Tibial artery (tissue), 4 donors: ENCODE results near the gene TTLL9.

Experiments
- DNase-seq, 2 donors: peaks; one replicate each; pipeline ENCODE4 v3.0.0-alpha.2; 2019
- H3K27ac ChIP-seq, 2 donors: fragments of 200-600 bp; sonication (generic) in 1 of 2; 1 replicate in 1 of 2; 2 replicates in 1 of 2; pipeline ENCODE4 v1.5.1; 2018 to 2019; ENCODE audit warnings: mild to moderate bottlenecking in 1 of 2
- H3K27me3 ChIP-seq, 2 donors: fragments of 200-600 bp; sonication (generic) in 1 of 2; one replicate each; pipeline versions ENCODE4 v1.5.1 to v1.6.0; 2016 to 2019
- H3K36me3 ChIP-seq, 3 donors: fragments of 200-600 bp; sonication (generic) in 2 of 3; one replicate each; pipeline ENCODE4 v1.5.1; 2016 to 2019; ENCODE audit warnings: mild to moderate bottlenecking in 2 of 3
- H3K4me1 ChIP-seq, 4 donors: fragments of 200-600 bp; sonication (generic) in 2 of 4; 1 replicate in 3 of 4; 2 replicates in 1 of 4; pipeline ENCODE4 v1.5.1; 2016 to 2019
- H3K4me3 ChIP-seq, 2 donors: fragments of 200-600 bp; sonication (generic) in 1 of 2; 1 replicate in 1 of 2; 2 replicates in 1 of 2; pipeline ENCODE4 v1.5.1; 2018 to 2019; ENCODE audit warnings: mild to moderate bottlenecking in 2 of 2
- H3K9me3 ChIP-seq, 3 donors: fragments of 200-600 bp; sonication (generic) in 1 of 3; one replicate each; pipeline ENCODE4 v1.5.1; 2016 to 2019
- intact Hi-C: fragments of 100-400 bp; cut with DNase I; formaldehyde crosslinking; loops from one replicate; pipeline ENCODE4 v1.15.0; 2023; ENCODE audit warnings: low total_unique reads
- TF ChIP-seq, protein P1 (sequence below), 2 experiments: fragments of 200-600 bp in 1 of 2; fragments of 450-650 bp in 1 of 2; IDR thresholded peaks; one replicate each; pipeline ENCODE4 v1.5.1; 2017 to 2019; ENCODE audit warnings: antibody characterized with exemption in 2 of 2, mild to moderate bottlenecking in 1 of 2, moderate library complexity in 1 of 2

TTLL9 gene

DNA sequence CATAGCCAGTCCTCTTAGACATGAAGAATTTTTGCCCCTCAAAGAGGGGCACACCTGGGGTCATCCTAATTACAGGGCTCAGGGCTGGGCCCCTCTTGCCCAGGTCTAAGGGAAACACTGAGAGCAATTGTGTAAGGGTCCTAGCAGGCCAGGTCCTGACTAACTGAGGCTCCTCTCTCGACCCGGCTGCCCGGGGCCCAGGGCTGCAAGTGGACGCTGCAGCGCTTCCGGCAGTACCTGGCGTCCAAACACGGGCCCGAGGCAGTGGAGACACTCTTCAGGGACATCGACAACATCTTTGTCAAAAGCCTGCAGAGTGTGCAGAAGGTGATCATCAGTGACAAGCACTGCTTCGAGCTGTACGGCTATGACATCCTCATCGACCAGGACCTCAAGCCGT lies 64.1 kb downstream of the TTLL9 start:
- Histone ChIP-seq H3K27ac (no peak overlapping the region), H3K4me1 (no peaks in the 10 kb centered on the region), H3K4me3 (no peak overlapping the region), H3K36me3 (no peaks in the 10 kb centered on the region), H3K27me3 (peaks cover 0 to 3% of the 10 kb centered on the region in 2 donors), H3K9me3 (no peaks in the 10 kb centered on the region)
- no peak for DNase-seq
- intact Hi-C loops = no loop called here
- TF ChIP-seq, protein P1, sequence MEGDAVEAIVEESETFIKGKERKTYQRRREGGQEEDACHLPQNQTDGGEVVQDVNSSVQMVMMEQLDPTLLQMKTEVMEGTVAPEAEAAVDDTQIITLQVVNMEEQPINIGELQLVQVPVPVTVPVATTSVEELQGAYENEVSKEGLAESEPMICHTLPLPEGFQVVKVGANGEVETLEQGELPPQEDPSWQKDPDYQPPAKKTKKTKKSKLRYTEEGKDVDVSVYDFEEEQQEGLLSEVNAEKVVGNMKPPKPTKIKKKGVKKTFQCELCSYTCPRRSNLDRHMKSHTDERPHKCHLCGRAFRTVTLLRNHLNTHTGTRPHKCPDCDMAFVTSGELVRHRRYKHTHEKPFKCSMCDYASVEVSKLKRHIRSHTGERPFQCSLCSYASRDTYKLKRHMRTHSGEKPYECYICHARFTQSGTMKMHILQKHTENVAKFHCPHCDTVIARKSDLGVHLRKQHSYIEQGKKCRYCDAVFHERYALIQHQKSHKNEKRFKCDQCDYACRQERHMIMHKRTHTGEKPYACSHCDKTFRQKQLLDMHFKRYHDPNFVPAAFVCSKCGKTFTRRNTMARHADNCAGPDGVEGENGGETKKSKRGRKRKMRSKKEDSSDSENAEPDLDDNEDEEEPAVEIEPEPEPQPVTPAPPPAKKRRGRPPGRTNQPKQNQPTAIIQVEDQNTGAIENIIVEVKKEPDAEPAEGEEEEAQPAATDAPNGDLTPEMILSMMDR (IDR thresholded peaks at IDR 0.05) = no peak

DNA sequence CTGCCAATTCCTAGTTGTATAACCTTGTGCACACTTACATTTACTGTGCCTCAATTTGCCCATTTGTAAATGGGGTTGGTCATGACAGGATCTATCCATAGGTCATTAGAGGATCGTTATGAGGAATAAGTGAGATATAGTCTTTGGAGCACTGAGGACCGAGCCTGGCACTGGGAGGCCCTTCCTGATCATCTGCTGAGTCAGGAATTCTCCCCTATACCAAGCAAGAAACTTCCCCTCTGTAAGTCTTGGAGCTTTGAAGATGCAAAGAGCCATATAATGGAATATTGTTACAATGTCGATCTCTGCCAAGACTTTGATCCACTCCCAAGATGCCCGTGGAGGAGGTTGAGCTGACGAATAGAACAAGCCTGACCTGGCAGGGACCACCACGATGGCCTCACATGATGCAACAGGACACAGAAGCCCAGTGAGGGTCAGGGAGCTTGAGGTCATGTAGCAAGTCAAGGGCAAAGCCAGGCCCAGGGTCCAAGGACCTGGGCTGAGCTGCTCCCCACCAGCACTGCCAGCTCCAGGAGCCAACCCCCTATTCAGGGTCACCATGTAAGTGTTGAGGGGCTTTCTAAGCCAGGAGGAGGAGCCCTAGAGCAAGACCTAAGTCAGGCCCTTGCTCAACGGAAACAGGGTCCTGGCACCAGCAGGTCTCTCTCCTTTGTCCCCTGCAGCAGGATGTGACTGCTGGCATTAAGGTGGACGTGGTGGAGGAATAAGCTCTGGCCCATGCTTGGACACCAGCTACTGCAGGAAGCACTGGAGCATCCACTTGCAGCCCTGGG lies 64.7 kb downstream of the TTLL9 start:
- H3K36me3 ChIP-seq = no peaks in the 10 kb centered on the region
- H3K4me3 ChIP-seq = no peak overlapping the region
- H3K27me3 ChIP-seq = peaks cover 0 to 3% of the 10 kb centered on the region in 2 donors
- no peak overlapping the region for H3K27ac ChIP-seq
- no peak for DNase-seq
- intact Hi-C loops = no loop called here
- TF ChIP-seq, protein P1 (IDR thresholded peaks at IDR 0.05) = no peak
- H3K4me1 ChIP-seq = no peaks in the 10 kb centered on the region
- H3K9me3 ChIP-seq = no peaks in the 10 kb centered on the region

DNA sequence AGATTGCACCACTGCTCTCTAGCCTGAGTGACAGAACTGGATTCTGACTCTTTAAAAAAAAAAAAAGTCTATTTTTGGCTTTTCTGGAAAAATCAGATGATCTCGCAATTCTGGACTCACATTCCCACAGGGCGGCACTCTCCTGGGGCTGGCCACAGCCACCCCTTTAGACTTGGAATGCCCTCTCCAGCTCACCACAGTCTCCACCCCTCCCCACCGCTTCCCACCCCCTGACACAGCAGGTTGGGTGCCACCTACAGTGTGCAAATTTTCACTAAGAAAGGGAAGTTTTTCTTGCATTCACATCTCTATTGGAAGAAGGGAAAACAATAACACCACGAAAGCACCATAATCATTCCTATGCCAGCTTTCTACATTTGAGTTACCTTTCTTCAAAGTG lies 66.0 kb downstream of the TTLL9 start:
- H3K4me3 ChIP-seq = no peak overlapping the region
- peaks cover 0 to 3% of the 10 kb centered on the region in 2 donors for H3K27me3 ChIP-seq
- intact Hi-C loops = no loop called here
- H3K27ac ChIP-seq = no peak overlapping the region
- TF ChIP-seq, protein P1 (IDR thresholded peaks at IDR 0.05) = no peak
- no peak for DNase-seq
- H3K4me1 ChIP-seq = no peaks in the 10 kb centered on the region
- H3K36me3 ChIP-seq = no peaks in the 10 kb centered on the region
- H3K9me3 ChIP-seq = no peaks in the 10 kb centered on the region

DNA sequence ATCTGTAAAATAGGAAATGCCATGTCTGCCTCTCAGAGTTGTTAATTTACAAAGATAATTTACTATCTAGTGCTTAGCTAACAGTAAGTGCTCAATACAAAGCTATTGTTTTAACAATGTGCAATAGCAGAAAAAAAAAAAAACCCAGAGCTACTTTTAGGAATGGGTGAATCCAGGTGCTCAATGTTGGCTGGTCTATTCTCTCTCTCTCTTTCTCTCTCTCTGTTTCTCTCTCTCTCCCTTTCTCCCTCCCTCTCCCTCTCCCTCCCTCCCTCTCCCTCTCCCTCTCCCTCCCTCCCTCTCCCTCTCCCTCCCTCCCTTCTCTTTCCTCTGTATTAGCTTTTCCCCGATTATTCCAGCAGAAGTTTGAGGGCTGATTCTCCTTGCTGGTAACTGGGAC lies 67.4 kb downstream of the TTLL9 start:
- Histone ChIP-seq H3K4me1 (peaks cover 0 to 2% (median under 1%) of the 10 kb centered on the region in 4 donors), H3K4me3 (no peak overlapping the region), H3K27ac (no peak overlapping the region), H3K9me3 (no peaks in the 10 kb centered on the region), H3K27me3 (no peaks in the 10 kb centered on the region), H3K36me3 (peaks cover 0 to 12% (median 7%) of the 10 kb centered on the region in 3 donors)
- DNase-seq = no peak
- intact Hi-C loops = no loop called here
- TF ChIP-seq, protein P1 (IDR thresholded peaks at IDR 0.05) = no peak

DNA sequence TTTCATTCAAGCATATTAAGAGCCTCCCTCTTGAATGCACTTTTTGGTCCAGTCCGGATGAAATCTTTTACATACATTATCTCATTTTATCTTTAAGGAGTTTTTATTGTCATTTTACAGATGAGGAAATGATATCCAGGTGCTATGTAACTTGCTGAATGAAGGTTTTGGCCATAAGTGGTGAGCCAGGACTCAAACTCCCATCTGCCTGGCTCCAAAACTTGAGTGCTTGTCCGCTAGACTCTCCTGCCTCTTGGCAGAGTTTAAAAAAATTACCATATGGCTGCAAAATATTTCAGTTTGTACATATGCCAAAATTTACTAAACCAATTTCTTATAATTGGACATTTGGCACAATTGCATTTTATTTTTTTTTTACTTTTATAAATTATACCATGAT lies 69.2 kb downstream of the TTLL9 start:
- peaks cover 0 to 21% (median 20%) of the 10 kb centered on the region in 3 donors for H3K36me3 ChIP-seq
- peaks cover 0 to 13% (median 10%) of the 10 kb centered on the region in 4 donors for H3K4me1 ChIP-seq
- H3K27me3 ChIP-seq = no peaks in the 10 kb centered on the region
- H3K4me3 ChIP-seq = no peak overlapping the region
- H3K27ac ChIP-seq = no peak overlapping the region
- intact Hi-C loops = no loop called here
- no peak for DNase-seq
- TF ChIP-seq, protein P1 (IDR thresholded peaks at IDR 0.05) = no peak
- no peaks in the 10 kb centered on the region for H3K9me3 ChIP-seq
